GM12891 (cell line): ENCODE measurements around the gene GPR171.

Experiments
- POLR2A ChIP-seq: IDR thresholded peaks from 2 replicates; pipeline ENCODE4 v1.6.1; 2011; ENCODE audit warnings: low read depth, low read length, control low read depth
- POLR2AphosphoS5 ChIP-seq: IDR thresholded peaks from 2 replicates; pipeline ENCODE4 v1.6.1; 2011; ENCODE audit warnings: low read depth, low read length, control low read depth
- SPI1 ChIP-seq: IDR thresholded peaks from 2 replicates; pipeline ENCODE4 v1.6.1; 2011; ENCODE audit warnings: low read depth, low read length, control low read depth
- TAF1 ChIP-seq: IDR thresholded peaks from 2 replicates; pipeline ENCODE4 v1.6.1; 2011; ENCODE audit warnings: low read depth, low read length, control low read depth

DNA sequence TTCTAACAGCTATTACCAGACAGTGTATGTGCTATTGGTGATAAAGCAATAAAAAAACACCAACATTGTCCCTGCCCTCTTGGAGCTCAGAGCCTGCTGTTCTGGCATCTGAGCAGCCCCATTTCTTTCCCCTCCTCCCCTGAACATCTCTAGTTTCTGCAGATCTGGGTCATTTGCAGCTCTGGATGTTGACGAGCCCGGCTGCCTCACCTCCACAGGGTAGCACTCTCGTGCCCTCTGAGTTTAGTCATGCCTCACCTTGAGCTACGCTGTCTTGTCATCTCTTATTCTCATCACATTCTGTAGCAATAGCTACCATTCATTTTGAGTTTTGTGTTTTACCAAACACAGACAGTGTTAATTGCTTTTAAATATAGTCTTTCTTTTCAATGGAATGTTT lies 30.0 kb upstream of the GPR171 start:
- TF ChIP-seq POLR2A: no peak
- TF ChIP-seq POLR2AphosphoS5: no peak
- no peak for TF ChIP-seq SPI1
- TF ChIP-seq TAF1: no peak
